Ectodermal cell (in vitro differentiated cells): ENCODE results near the gene ATG4C.

Experiments used
- H3K27ac ChIP-seq: 2 replicates; pipeline ENCODE4 v1.7.0; 2013; ENCODE audit warnings: mild to moderate bottlenecking, low read depth, low read length; ENCODE audit not compliant: insufficient read depth, poor library complexity, severe bottlenecking
- H3K27me3 ChIP-seq: 2 replicates; pipeline ENCODE4 v1.7.0; 2013; ENCODE audit warnings: mild to moderate bottlenecking, low read length; ENCODE audit not compliant: insufficient read depth, control insufficient read depth, poor library complexity, severe bottlenecking
- H3K36me3 ChIP-seq: one replicate; pipeline ENCODE4 v1.7.0; 2013; ENCODE audit warnings: low read length; ENCODE audit not compliant: control insufficient read depth, insufficient read depth
- H3K4me1 ChIP-seq: one replicate; pipeline ENCODE4 v1.7.0; 2013; ENCODE audit warnings: low read length; ENCODE audit not compliant: control insufficient read depth, insufficient read depth
- H3K4me3 ChIP-seq: 2 replicates; pipeline ENCODE4 v1.7.0; 2013; ENCODE audit warnings: low read depth, low read length, control low read depth; ENCODE audit not compliant: insufficient read depth
- H3K9me3 ChIP-seq: 2 replicates; pipeline ENCODE4 v1.7.0; 2013; ENCODE audit warnings: mild to moderate bottlenecking, low read length, moderate library complexity; ENCODE audit not compliant: control insufficient read depth
- WGBS, 2 experiments: methylation state at CpG; one replicate each; pipeline ENCODE4 v1.1.7; 2013; ENCODE audit warnings: missing lambda C conversion rate in 2 of 2; 5-methylcytosine and 5-hydroxymethylcytosine counted together

Gene ATG4C

DNA sequence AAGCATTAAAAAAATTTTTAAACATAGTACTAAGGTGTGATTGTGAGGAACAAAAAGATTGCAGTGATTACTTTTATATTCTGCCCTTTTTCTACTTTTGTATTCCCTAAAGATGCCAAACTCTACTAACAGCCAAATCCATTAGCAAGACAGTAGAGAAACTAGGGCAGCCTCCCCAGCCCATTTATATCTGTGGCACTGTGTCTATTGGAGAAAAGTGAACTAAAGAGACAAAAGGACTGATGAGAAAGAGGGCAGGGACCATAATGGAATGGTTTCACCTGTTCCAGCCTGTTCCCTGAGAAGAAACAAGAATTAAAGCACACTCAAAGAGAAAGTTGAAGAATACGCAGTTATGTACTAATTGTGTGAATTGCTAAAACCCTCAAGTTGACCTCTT is 56.6 kb downstream of the ATG4C start:
- Histone ChIP-seq H3K27ac (no peak overlapping the region), H3K9me3 (no peaks in the 10 kb centered on the region), H3K27me3 (no peaks in the 10 kb centered on the region), H3K36me3 (no peaks in the 10 kb centered on the region), H3K4me1 (no peaks in the 10 kb centered on the region), H3K4me3 (no peak overlapping the region)
- 100% methylated on average over 1 of the region's 1 CpG; no CpG with 5 or more reads in 1 of the 2 experiments for WGBS, 2 experiments

DNA sequence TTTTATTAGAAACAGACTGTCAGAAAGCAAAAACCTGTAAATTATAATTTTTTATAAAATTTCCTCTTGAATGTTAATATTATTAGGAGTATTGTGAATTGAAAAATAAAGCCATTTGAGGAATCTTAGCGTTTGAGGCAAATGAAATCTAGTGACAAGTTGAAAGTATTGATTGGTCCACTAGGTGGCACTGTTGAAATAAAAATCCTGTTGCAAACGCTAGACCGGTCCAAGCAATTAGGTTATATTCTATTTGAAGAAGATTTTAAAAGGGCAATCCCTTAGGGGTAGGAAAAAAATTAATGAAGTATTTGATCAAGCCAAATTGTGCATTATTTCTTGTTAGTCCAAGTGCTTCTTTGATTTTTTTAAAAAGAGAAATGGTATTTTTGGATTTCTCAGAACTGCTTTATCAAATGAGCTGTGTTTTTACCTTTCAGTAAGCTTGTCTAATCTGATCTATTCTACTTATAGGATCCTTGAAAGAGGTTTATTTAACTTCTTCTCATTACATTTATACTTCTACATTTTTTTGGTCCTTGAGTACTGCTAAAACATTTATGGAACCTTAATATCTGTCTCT is 57.7 kb downstream of the ATG4C start:
- no peaks in the 10 kb centered on the region for H3K4me1 ChIP-seq
- 19 to 22% methylated on average over 3 of the region's 3 CpGs for WGBS, 2 experiments
- no peaks in the 10 kb centered on the region for H3K9me3 ChIP-seq
- no peak overlapping the region for H3K4me3 ChIP-seq
- H3K27me3 ChIP-seq, result no peaks in the 10 kb centered on the region
- no peak overlapping the region for H3K27ac ChIP-seq
- H3K36me3 ChIP-seq, result no peaks in the 10 kb centered on the region

DNA sequence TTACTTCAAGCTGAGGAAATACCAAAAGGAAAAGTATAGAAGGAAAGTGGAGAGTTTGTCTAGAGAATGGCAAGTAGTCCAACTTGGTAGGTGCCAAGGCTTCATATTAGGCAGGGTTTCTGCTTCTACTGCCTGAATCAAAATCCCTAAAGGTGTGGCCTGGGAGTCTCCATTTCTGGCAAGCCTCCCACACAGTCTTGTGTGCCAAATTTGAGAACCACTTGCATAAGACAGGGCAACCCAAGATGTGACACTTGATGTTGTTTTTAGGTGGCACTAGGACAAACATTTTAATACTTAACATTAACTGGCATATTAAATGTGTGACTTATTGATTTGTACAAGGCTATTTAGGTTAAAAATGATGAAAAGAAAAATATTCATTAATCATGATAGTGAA is 60.1 kb downstream of the ATG4C start:
- Histone ChIP-seq H3K9me3 (no peaks in the 10 kb centered on the region), H3K36me3 (no peaks in the 10 kb centered on the region), H3K27ac (no peak overlapping the region), H3K4me1 (no peaks in the 10 kb centered on the region), H3K4me3 (no peak overlapping the region), H3K27me3 (no peaks in the 10 kb centered on the region)

DNA sequence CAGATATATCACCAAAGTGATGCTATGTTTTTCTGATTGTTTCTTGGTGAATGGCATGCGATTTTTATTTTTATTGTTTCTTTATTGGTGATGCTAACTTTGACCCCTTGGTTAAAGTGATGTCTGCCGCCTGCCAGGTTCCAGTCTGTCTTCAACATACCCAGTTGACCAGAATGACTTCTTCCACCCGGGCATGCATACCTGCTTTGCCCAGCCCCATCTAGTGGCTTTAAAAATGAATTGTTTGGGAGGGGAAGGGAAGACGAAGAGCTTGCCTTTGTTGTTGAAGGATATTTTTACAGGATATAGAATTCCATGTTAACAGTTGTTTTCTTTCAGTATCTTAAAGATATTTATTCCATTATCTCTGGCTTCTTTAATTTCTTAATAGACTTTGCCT is 65.1 kb downstream of the ATG4C start:
- H3K27ac ChIP-seq, result no peak overlapping the region
- no peaks in the 10 kb centered on the region for H3K4me1 ChIP-seq
- no peaks in the 10 kb centered on the region for H3K36me3 ChIP-seq
- H3K4me3 ChIP-seq, result no peak overlapping the region
- 75 to 94% methylated on average over 4 of the region's 4 CpGs for WGBS, 2 experiments
- no peaks in the 10 kb centered on the region for H3K9me3 ChIP-seq
- no peaks in the 10 kb centered on the region for H3K27me3 ChIP-seq

DNA sequence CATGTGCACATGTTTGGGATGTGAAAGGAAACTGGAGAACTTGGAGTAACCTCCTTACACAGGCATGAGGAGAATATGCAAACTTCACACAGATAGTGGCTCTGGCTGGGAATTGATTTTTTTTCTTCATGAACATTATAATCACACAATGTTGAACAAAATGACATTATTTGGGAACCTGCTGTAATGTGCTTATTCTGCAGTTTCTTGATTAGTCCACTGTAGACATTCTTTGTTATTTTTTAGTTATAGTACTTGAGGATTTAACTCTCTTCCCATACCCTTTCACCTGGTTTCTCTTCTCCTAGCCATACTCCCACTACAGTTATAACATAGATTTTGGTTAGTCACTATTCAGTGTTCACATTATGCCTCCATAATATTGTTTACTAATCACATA is 68.3 kb downstream of the ATG4C start:
- H3K4me1 ChIP-seq, result no peaks in the 10 kb centered on the region
- H3K27ac ChIP-seq, result no peak overlapping the region
- no peak overlapping the region for H3K4me3 ChIP-seq
- no peaks in the 10 kb centered on the region for H3K27me3 ChIP-seq
- H3K9me3 ChIP-seq, result no peaks in the 10 kb centered on the region
- no peaks in the 10 kb centered on the region for H3K36me3 ChIP-seq

DNA sequence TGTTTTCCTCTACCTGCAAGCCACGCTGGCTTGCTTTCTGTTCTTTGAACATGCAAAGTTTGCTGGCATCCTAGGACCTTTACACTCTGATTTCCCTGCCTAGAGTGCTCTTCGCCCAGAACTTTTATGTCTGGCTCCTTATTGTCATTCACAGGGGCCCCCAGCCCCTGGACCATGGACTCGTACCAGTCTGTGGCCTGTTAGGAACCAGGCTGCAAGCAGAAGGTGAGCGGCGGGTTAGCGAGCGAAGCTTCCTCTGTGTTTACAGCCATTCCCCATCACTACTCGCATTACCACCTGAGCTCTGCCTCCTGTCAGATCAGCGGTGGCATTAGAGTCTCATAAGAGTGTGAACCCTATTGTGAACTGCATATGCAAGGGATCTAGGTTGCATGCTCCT is 73.0 kb downstream of the ATG4C start:
- Histone ChIP-seq H3K4me3 (no peak overlapping the region), H3K36me3 (no peaks in the 10 kb centered on the region), H3K4me1 (no peaks in the 10 kb centered on the region), H3K27me3 (no peaks in the 10 kb centered on the region), H3K27ac (no peak overlapping the region), H3K9me3 (no peaks in the 10 kb centered on the region)
- 82% methylated on average over 9 of the region's 9 CpGs for WGBS, 2 experiments

DNA sequence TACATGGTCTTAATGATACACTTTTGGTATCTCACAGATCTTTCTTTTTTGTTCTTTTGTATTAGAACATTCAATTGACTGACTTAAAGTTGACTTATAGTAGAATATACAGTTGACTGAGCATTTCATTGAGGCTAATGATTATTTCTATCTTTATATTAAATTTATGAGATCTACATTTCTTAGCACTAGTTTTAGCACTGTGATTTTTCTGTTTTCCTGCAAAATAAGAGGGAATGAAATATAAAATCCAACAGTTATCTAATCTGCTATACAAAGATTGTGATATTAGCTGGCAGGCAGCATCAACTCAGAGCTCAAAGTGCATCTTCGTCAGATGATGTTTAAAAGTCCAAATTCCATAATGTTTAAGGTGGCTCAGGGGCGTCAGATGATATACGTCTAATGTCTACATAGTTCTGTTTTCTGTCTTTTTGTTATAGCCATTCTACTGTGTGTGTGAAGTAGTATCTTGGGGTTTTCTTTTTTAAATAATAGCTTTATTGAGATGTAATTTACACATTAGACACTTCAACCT is 85.4 kb downstream of the ATG4C start:
- WGBS, 2 experiments, result 90 to 92% methylated on average over 3 of the region's 3 CpGs

DNA sequence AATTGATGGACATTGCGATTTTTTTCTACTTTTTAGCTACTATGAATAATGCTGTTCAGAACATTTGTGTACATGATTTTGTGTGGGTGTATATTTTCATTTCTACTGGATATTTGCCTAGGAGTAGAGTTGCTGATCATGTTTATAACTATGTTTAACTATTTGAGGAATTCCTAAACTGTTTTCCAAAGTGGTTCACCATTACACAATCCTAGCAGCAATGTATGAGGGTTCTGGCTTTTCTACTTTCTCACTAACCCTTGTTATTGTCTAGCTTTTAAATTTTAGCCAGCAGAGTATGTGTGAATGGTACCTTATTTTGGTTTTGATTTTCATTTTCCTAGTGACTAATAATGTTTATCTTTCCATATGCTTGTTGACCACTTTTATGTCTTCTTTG is 86.2 kb downstream of the ATG4C start:
- Histone ChIP-seq H3K9me3 (no peaks in the 10 kb centered on the region), H3K27me3 (no peaks in the 10 kb centered on the region), H3K27ac (no peak overlapping the region), H3K4me1 (no peaks in the 10 kb centered on the region), H3K4me3 (no peak overlapping the region), H3K36me3 (no peaks in the 10 kb centered on the region)
- WGBS, 2 experiments, result no CpG with 5 or more reads among the region's 1 CpG

More for the DNA sequence above, 85.4 kb downstream of the ATG4C start:
- no peak overlapping the region for H3K27ac ChIP-seq
- H3K36me3 ChIP-seq, result no peaks in the 10 kb centered on the region
- no peaks in the 10 kb centered on the region for H3K27me3 ChIP-seq
- no peaks in the 10 kb centered on the region for H3K9me3 ChIP-seq
- no peaks in the 10 kb centered on the region for H3K4me1 ChIP-seq
- H3K4me3 ChIP-seq, result no peak overlapping the region

DNA sequence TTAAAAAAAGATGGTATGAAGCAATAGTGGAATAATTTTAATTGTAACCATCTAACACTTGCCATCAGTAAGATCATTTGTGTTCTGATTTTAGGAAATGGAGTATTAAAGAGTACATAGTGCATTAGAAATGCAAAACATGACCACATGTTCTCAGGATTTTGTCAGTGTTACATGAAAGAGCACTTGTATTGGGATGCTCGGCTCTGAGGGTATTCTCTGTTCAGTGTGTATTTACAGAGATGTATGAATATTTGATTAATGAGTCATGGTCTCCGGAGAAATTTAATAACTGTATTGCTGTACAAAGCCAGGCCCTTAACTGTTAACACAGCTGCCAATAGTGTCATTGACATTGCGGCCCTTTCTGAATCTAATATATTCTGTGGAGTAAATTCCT is 91.7 kb downstream of the ATG4C start:
- Histone ChIP-seq H3K36me3 (no peaks in the 10 kb centered on the region), H3K27ac (no peak overlapping the region), H3K9me3 (no peaks in the 10 kb centered on the region), H3K4me3 (no peak overlapping the region), H3K4me1 (no peaks in the 10 kb centered on the region), H3K27me3 (no peaks in the 10 kb centered on the region)
- 90 to 96% methylated on average over 3 of the region's 3 CpGs for WGBS, 2 experiments

DNA sequence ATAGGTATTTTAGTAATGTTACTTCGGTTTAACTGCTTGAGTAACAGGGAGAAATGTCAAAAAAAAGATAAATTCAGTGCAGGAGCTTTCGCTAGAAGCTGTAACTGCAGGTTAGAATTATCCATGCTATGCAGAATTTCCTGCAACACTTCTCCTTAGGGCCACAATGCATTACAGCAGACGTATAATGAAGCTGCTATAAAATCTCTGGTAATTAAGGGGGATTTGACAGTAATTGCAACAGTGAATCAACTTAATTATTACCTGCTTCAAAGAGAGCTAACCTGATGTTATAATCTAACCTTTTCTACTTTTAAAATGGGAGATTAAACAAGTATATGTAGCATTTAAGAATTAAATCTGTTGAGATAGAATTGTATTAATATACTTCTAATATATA is 92.6 kb downstream of the ATG4C start:
- no peak overlapping the region for H3K27ac ChIP-seq
- 91 to 94% methylated on average over 2 to 3 of the region's 3 CpGs for WGBS, 2 experiments
- no peaks in the 10 kb centered on the region for H3K36me3 ChIP-seq
- H3K27me3 ChIP-seq, result no peaks in the 10 kb centered on the region
- H3K4me3 ChIP-seq, result no peak overlapping the region
- no peaks in the 10 kb centered on the region for H3K9me3 ChIP-seq
- H3K4me1 ChIP-seq, result no peaks in the 10 kb centered on the region

DNA sequence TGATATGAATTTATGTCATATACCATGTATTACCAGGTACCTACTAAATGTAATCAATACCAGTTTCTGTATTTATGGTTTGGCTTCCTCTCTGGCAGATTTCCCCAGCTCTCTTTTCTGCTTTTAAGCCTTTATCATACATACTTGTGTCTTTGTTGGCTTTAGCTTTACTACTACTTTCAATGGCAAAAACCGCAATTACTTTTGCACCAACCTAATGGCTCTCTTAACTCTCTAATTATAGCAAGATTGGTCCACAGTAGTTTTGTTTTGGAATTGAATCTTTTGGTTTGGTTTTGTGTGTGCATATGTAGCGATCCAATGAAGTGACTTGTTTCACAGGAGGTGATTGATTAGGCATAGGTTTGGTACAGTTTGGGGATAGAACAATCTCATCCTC is 93.6 kb downstream of the ATG4C start:
- no peak overlapping the region for H3K4me3 ChIP-seq
- H3K36me3 ChIP-seq, result no peaks in the 10 kb centered on the region
- whole genome bisulfite sequencing, 2 experiments, result 98 to 100% methylated on average over 2 of the region's 2 CpGs
- no peaks in the 10 kb centered on the region for H3K9me3 ChIP-seq
- H3K27me3 ChIP-seq, result no peaks in the 10 kb centered on the region
- no peaks in the 10 kb centered on the region for H3K4me1 ChIP-seq
- H3K27ac ChIP-seq, result no peak overlapping the region
